Chondrocyte (in vitro differentiated cells): ENCODE data around the gene CES4A. TPM values are rescaled to one million over a fixed set of nuclear protein-coding genes. Genes with fewer than 3 reads are reported as not detected.

Experiments used
- DNase-seq: peaks from one replicate; pipeline ENCODE4 v3.0.0; 2021; ENCODE audit warnings: mixed read lengths, low spot score
- H3K27ac Mint-ChIP-seq: one replicate; pipeline ENCODE4 v1.8.0; 2021; ENCODE audit warnings: mild to moderate bottlenecking, moderate library complexity, mixed read lengths; ENCODE audit not compliant: unreplicated experiment
- H3K27me3 Mint-ChIP-seq: 2 replicates; pipeline ENCODE4 v1.8.0; 2021; ENCODE audit warnings: low read depth, mixed read lengths
- H3K36me3 Mint-ChIP-seq: 2 replicates; pipeline ENCODE4 v1.8.0; 2021; ENCODE audit warnings: low read depth, mixed read lengths
- H3K4me1 Mint-ChIP-seq: 2 replicates; pipeline ENCODE4 v1.8.0; 2021; ENCODE audit warnings: low read depth, mild to moderate bottlenecking, mixed read lengths
- H3K4me3 Mint-ChIP-seq: one replicate; pipeline ENCODE4 v1.8.0; 2021; ENCODE audit warnings: mild to moderate bottlenecking, moderate library complexity, mixed read lengths; ENCODE audit not compliant: unreplicated experiment
- H3K9me3 Mint-ChIP-seq: 2 replicates; pipeline ENCODE4 v1.8.0; 2021; ENCODE audit warnings: low read depth, mixed read lengths
- CTCF ChIP-seq: fragments of 200-600 bp; sonication (generic); IDR thresholded peaks from 2 replicates; pipeline ENCODE4 v1.5.0; 2021; ENCODE audit warnings: antibody characterized with exemption, mild to moderate bottlenecking, moderate library complexity
- total RNA-seq: library from RNA; stranded (reverse); gene quantifications from 3 replicates; pipeline ENCODE4 v1.2.1, GENCODE V29; 2021

Gene CES4A
- total RNA-seq, 1 donor from 2014 or later: 2.6 TPM

DNA sequence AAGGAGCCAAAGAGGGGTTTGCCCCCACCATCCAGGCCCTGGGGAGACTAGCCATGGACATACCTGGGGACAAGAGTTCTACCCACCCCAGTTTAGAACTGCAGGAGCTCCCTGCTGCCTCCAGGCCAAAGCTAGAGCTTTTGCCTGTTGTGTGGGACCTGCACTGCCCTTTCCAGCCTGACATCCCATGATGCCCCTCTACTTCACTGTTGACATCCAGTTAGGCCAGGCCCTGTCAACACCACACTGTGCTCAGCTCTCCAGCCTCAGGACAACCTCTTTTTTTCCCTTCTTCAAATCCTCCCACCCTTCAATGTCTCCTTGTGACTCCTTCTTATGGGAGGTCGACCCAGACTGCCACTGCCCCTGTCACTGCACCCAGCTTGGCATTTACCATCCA lies 20.8 kb downstream of the CES4A start:
- no peak for DNase-seq
- Mint-ChIP-seq H3K36me3 (no peaks in the 10 kb centered on the region), H3K4me3 (no peak overlapping the region), H3K4me1 (peaks cover 7% of the 10 kb centered on the region), H3K27ac (no peak overlapping the region), H3K27me3 (no peaks in the 10 kb centered on the region), H3K9me3 (no peaks in the 10 kb centered on the region)
- TF ChIP-seq CTCF: no peak

GRCh38 chr16:67011274-67011673 lies 22.9 kb downstream of the CES4A start:
- Mint-ChIP-seq H3K27me3 (no peaks in the 10 kb centered on the region), H3K27ac (no peak overlapping the region)

DNA sequence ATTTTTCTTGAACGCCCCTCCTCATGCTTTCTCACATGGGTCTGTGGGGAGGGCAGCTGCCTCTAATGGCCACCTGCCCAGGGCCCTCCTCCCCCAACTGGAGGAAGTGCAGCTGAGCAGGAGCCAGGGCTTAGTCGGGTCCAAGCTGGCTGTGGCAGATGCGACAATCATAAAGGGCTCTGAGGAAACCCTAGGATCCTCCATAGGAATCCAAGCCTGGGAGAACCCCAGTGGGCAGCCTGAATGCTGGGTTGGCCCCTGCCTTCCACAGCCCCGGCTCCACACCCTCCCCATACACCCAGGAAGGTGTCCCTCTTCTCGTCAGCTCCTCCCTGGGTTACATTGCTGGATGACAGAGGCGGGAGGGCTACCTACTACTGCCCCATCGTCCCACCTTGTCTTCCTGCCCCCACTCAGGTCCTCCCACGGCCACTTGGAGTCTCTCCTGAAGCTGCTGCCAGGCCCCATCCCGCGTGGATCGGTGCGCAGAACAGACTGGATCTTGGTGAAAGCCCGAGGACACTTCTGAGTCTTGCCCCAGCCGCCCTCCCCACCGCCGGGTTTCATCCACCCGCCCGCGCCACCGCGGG lies 24.9 kb downstream of the CES4A start:
- H3K27me3 Mint-ChIP-seq: no peaks in the 10 kb centered on the region

More at GRCh38 chr16:67011274-67011673, 22.9 kb downstream of the CES4A start:
- Mint-ChIP-seq H3K9me3 (no peaks in the 10 kb centered on the region), H3K36me3 (no peaks in the 10 kb centered on the region), H3K4me1 (peaks cover 10% of the 10 kb centered on the region), H3K4me3 (no peak overlapping the region)
- no peak for DNase-seq
- TF ChIP-seq CTCF: no peak

DNA sequence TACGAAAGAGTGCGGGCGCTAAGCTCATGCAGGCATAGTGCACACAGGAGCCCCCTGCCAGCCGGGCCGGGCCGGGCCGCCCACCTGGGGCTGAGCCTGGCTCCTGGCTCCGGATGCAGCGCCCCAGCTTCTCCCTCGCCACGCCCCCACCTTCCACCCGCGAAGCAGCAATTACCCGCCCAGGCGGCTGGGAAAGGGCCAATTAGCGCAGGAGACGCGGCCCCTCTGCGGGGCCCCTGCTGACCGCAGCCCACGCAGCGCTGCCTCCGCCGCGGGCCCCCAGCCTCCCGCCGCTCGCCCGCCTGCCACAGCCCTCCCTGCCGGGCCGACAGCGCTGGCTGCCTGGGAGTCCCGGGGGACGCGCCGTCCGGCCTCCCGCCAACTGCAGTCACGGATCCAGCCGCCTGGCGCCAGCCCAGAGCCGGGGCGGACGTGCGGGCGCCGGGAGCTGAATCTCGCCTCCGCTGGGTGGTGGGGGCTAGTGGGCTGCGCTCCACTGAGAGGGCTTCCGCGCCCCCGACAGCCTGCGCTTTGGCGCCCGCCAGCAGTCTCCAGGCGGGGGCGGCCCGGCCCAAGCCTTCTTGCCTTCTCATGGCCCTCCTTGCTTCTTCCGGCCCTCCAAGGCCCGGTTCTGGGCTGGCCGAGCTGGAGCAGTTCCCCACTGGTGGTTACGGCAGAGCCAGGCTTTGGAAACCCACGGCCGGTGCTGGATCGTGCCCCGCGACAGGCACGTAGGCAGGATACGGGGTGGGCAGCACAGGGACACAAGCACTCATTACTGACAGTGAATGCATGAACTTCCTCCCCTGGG lies 25.6 kb downstream of the CES4A start:
- no peaks in the 10 kb centered on the region for H3K9me3 Mint-ChIP-seq
- no peak overlapping the region for H3K27ac Mint-ChIP-seq
- peak overlapping the region; percentile 60 for H3K4me3 Mint-ChIP-seq
- TF ChIP-seq CTCF: peak; percentile 62
- no peaks in the 10 kb centered on the region for H3K36me3 Mint-ChIP-seq
- no peaks in the 10 kb centered on the region for H3K27me3 Mint-ChIP-seq
- peaks cover 10% of the 10 kb centered on the region for H3K4me1 Mint-ChIP-seq
- DNase-seq: peak; percentile 92

More for the DNA sequence above, 24.9 kb downstream of the CES4A start:
- Mint-ChIP-seq H3K4me1 (peaks cover 10% of the 10 kb centered on the region), H3K27ac (peak overlapping the region; percentile 51), H3K36me3 (no peaks in the 10 kb centered on the region), H3K4me3 (peak overlapping the region; percentile 38), H3K9me3 (no peaks in the 10 kb centered on the region)
- no peak for TF ChIP-seq CTCF
- peak; percentile 75 for DNase-seq

GRCh38 chr16:67014634-67015312 lies 26.4 kb downstream of the CES4A start:
- Mint-ChIP-seq H3K27me3 (no peaks in the 10 kb centered on the region), H3K27ac (no peak overlapping the region), H3K4me3 (peak overlapping the region; percentile 60)

More at GRCh38 chr16:67014634-67015312, 26.4 kb downstream of the CES4A start:
- H3K9me3 Mint-ChIP-seq: no peaks in the 10 kb centered on the region
- DNase-seq: peak; percentile 47
- TF ChIP-seq CTCF: no peak
- no peaks in the 10 kb centered on the region for H3K36me3 Mint-ChIP-seq
- peaks cover 10% of the 10 kb centered on the region for H3K4me1 Mint-ChIP-seq
